GM19395 (cell line): Measurements from ENCODE around the gene PSMD3.

Experiments used
- ATAC-seq: cut with Tn5 transposase; IDR thresholded peaks from one replicate; pipeline ENCODE4 v1.9.1; 2021; ENCODE audit warnings: mild to moderate bottlenecking, moderate library complexity; ENCODE audit not compliant: unreplicated experiment

Gene PSMD3

DNA sequence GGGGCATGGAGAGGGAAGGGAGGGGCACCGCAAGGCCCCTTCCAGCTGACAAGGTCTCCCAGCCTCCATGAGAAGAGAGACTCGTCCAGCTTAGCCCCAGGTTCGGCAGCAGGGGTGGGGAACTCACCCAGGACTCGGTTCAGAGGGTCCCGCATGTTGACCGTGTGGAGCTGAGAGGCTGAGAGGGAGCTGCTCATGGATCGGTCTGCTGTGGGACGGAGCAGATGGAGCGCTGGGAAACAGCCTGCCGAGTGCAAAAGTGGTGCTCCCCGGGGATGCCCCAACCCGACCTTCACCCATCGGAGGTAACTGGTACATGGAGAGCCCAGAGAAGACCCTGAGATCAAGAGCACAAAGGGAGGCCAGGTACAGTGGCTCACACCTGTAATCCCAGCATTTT, 39.5 kb downstream of the PSMD3 start:
- no peak for ATAC-seq

GRCh38 chr17:40021451-40021971, 40.9 kb downstream of the PSMD3 start:
- ATAC-seq = no peak

DNA sequence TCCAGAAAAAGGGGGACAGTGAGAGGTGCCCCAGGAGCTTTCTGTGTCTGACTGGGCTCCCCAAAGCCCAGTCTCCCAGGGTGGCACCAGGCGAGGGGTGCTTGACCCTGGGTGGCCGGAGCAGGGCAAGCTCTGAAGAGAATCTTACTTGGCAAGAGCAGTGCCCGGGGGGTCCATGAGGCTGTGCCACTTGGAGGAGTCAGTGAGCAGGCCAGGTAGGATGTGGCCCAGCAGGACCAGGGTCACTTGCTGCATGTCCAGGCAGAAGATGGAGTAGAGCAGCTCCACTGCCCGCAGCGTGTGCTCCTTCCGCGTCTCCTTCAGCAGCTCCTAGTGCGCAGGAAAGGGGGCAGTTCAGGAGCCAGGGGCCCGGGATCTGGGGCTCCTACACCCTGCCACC, 41.9 kb downstream of the PSMD3 start:
- no peak for ATAC-seq

- ATAC-seq = no peak
These were observed 42.4 kb downstream of the PSMD3 start for GRCh38 chr17:40022961-40023541.

- no peak for ATAC-seq
These were observed 43.1 kb downstream of the PSMD3 start for GRCh38 chr17:40023590-40024292.

GRCh38 chr17:40024901-40025300, 44.3 kb downstream of the PSMD3 start:
- ATAC-seq = no peak

GRCh38 chr17:40025559-40025958, 45.0 kb downstream of the PSMD3 start:
- ATAC-seq = no peak

DNA sequence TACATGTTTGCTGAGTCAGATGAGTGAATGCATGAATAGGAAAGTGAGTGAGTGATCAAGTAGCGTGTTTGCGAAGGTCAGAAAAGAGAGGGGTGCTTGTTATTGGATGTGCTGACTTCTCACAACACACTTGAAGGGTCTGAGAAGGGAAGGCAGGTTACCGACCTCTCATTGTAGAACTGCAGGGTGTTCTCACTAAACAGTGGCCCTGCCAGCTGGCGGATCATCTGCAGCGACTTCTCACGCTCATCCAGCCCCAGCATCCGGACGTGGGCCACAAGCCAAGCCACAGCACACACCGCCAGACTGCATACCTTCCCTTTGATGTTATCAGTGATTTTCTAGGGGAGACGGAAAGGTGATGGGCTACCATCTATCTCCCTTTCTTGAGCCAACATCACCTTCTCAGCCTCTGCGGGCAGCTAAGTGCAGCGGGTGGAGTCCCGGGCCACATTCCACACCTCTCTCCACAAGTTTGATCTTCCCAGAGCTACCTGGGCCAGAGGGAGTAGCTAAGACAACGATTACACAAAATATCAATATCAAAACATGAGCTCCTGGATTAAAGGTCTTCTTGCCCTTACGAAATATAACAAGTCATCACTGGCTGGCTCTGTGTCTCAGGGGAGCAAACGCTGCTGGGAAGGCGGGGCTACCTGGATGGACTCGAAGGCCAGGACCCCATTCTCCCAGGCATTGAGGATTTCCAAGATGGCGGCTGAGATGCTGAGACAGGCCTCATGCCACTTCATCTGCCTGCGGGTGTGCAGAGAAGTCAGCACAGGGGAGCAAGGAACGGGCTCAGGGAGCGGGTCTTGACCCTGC, 45.6 kb downstream of the PSMD3 start:
- no peak for ATAC-seq

GRCh38 chr17:40026816-40027613, 46.4 kb downstream of the PSMD3 start:
- ATAC-seq = no peak

DNA sequence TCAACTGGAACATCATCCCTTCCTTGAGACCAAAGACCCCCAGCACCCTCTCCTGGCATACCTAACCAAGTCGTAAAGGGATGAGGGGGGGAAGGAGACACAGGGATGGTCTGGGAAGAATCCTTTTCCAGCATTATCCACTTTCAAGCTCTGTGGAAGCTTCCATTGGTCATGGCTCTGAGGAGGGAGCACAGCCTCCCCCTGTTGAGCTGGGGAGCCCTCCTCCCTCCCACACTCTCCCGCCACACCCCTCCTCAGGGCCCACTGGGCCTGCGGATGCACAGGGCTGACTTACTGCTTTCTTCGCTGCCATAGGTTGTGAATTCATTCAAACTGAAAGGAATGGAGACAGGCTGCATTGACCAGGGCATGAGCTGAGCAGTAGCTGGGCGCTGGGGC, 47.0 kb downstream of the PSMD3 start:
- ATAC-seq = no peak

DNA sequence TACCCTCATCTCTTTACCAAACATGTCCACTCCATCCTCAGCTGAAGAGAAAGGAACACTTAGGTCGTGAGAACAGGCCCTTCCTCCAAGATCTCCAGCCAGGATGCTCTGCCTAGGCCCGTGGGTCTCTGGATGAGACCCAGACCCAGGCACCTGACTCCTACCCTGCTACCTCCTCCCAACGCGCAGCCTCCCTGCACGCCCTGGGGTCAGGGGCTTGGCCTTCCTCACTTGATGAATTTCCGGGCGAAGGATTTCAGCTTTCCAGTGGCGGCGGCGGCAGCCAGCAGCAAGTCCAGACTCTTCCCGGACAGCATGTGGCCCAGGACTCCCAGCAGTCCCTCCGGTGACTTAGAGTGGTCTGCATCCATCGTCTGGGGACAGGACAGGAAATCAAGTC, 48.0 kb downstream of the PSMD3 start:
- no peak for ATAC-seq

DNA sequence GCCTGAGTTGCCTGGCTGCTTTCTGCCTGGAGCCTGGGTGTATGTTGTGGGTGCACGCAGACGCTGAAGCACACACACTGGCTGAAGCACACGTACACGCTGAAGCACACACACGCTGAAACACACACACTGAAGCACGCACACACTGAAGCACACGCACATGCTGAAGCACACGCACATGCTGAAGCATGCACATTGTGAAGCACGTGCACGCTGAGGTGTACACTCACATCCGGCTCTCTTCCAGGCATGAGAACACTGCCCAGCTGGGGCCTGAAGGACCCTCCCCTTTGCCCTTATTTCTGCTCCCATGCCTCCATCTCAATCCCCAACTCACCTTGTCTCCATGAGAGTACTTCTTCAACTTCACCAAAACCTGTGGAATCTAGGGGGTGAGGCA, 51.1 kb downstream of the PSMD3 start:
- no peak for ATAC-seq

- no peak for ATAC-seq
These were observed 52.0 kb downstream of the PSMD3 start for GRCh38 chr17:40032322-40033320.

DNA sequence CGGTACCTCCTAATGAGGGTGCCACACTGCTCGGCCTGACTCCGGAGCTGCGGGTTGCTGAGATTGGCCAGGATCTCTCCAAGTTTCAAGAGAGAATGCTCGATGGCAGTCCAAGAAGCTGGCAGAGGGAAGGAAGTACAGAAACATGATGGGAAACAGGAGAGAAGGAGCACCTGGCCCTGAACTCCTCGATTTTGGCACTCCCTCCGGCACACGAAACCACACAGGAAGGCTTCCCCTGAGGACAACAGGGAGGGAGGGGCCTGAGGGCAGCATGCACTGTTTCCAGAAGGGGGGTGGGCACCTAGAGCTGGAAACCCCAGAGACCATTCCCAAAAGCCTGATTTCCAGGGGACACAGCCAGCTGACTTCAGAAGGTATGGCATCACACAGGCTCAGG, 52.7 kb downstream of the PSMD3 start:
- no peak for ATAC-seq

GRCh38 chr17:40034426-40035161, 54.0 kb downstream of the PSMD3 start:
- ATAC-seq = no peak

DNA sequence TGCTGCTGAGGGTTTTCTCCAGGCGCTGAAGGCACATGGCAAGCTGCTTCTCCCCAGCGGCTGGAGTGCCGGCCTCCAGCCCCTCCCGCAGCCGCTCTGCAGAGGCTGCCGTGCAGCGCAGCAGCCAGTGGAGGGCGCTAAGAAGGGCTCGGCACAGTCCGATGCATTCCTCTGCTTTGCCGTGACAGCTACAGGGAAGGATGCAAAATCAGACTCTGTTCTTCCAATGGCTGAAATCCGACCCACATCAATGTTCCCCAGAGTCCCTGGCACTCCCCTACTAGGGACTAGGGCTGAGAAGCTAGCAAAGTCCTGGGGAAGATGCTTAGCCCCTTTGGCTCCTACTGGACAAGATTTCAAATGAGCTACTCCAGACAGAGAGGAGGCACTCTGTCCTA, 54.6 kb downstream of the PSMD3 start:
- ATAC-seq = no peak

DNA sequence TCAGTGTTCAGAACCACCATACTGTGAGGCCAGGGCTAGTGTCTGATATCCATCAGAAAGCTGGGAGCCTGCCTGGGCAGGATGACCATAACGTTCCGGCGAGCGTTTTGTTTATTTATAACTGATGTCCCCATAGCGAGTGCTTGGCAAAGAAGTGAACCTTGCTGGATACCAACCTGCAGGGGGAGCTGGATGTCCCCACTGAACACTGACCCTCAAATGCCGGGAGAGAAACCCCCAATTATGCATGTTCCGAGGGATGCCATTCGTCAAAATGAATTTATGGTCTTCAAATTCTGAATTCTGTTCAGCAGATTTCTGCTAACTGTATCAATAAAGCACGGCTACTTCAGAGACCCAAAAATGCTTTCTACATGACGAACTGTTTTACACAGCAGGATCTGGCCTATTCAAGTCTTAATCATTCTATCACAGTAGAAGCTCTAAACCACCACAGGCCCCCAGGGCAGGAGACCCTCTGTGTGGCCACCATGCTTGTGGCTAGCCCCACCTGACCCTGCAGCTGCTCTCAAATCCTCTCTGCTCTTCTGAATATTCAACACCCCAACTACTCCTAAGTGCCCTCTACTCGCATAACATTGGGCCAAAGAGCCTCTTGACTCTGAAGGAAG, 58.4 kb downstream of the PSMD3 start:
- ATAC-seq = no peak

DNA sequence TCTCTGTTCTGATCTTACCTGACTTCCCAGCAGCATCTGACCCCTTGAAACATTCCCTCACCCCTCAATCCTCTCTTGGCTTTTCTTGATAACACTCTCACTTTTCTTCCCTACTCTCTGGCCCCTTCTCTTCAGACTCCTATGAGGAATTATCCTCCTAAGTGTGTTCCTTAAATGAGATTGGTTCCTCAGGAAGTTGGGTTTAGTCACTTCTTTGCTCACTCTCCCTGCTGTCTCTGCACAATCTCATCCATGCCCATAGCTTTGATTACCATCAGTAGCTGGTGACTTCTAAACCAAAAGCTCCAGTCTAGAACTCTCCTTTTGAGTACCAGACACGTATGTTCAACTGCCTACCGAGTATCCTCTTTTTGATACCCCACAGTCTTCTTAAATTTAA, 60.6 kb downstream of the PSMD3 start:
- ATAC-seq = no peak
